CD4-positive, alpha-beta T cell treated with Interleukin-17A for 4 hours (primary cell): ENCODE measurements around the gene TBC1D22A.
"Not testable (repeated sequence)": the region's sequence is repeated elsewhere in the genome, so short reads cannot be mapped to it uniquely, and the experiment has no call there.

Experiments used
- DNase-seq: peaks from one replicate; pipeline ENCODE4 v3.0.0-alpha.2; 2020; ENCODE audit warnings: mixed read lengths

The TBC1D22A gene

GRCh38 chr22:47131632-47132427, 369.4 kb downstream of the TBC1D22A start:
- DNase-seq, result no peak

GRCh38 chr22:47132428-47132825, 370.0 kb downstream of the TBC1D22A start:
- no peak for DNase-seq

- DNase-seq, result no peak
Observed at GRCh38 chr22:47133061-47133969, 370.9 kb downstream of the TBC1D22A start.

DNA sequence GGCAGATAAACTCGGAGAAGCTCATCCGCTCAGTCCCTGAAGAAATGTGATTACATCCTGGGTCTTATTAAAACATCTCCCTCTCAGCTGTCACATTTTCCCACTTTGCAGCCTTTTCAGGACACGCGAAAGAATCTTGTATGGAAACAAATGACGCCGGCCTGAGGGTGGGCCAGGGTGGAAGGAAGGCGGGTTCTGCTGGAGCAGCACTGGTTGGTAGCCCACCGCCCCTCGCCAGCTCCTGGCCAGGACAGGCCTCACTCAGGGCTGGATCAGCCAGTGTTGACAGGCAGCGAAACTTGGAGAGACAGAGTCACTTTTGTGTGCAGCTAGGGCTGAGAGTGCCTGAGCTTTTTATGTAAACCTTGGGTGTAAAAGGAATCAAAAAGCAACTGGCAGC, 371.8 kb downstream of the TBC1D22A start:
- DNase-seq, result no peak

DNA sequence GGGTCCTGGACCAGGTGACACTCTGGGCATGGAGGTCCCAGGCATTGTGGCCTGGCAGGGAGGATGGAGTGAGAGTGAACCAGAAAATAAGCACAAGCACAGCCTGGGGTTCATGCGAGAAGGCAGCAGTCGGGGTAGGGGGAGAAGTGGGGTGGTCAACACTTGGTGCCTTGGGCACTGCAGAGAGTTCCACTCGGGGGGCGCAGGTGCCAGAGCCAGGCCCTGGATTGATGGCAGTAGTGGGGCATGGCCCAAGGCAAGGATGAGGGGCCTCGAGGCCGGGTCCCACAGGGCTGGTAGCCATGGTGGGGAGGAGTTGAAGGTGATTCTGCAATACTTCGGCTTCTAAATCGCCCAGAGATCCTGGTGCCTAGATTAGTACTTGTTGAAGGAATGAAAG, 372.9 kb downstream of the TBC1D22A start:
- DNase-seq, result no peak

- no peak for DNase-seq
Observed at GRCh38 chr22:47136050-47136449, 373.6 kb downstream of the TBC1D22A start.

GRCh38 chr22:47136671-47137070, 374.2 kb downstream of the TBC1D22A start:
- DNase-seq, result no peak

DNA sequence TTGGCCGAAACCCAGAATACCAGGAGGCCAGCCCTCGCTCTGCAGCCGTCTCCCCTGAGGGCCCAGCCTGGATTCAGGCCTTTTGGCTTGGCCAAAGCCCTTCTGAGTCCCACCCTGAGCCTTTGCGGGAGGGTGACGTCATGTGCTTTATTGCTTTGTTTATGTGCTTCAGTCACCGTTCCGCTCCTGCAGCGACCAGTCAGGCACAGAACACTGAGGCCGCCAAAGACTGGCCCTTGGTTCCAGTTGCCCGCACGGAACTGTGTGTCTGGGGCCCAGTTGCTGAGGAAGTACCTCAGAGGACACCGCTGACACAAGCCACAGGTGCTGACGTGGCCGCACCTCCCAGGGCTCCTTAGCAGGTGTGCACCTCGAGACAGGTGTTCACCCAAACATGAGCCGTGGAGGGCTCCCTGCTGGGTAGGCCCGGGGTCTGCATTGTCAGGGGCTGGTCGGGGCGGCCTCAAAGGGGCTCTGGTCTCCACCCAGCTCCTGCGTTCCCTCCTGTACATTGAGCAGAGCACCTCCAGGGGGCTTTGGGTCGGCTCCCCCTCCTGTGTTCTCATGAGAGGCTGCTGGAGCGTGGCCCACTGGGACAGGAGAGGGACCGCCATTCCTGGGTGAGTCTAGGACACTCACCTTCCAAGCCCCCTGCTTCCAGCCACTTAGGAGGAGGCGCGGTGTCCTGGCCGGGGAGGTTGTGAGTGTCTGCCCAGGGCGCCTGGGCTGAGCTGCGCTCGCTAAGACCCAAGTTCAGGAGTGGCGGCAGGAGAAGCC, 376.8 kb downstream of the TBC1D22A start:
- no peak for DNase-seq

- DNase-seq, result no peak
Observed at GRCh38 chr22:47139790-47140119, 377.3 kb downstream of the TBC1D22A start.

DNA sequence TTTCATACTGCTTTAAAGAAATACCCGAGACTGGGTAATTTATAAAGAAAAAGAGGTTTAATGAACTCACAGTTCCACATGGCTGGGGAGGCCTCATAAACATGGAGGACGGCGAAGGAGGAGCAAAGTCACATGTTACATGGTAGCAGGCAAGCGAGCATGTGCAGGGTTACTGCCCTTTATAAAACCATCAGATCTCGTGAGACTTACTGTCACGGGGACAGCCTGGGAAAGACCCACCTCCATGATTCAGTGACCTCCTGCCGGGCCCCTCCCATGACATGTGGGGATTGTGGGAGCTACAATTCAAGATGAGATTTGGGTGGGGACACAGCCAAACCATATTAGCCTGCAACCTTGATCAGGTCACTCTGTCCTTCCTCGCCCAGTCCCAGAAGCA, 378.5 kb downstream of the TBC1D22A start:
- DNase-seq, result not testable (repeated sequence)

DNA sequence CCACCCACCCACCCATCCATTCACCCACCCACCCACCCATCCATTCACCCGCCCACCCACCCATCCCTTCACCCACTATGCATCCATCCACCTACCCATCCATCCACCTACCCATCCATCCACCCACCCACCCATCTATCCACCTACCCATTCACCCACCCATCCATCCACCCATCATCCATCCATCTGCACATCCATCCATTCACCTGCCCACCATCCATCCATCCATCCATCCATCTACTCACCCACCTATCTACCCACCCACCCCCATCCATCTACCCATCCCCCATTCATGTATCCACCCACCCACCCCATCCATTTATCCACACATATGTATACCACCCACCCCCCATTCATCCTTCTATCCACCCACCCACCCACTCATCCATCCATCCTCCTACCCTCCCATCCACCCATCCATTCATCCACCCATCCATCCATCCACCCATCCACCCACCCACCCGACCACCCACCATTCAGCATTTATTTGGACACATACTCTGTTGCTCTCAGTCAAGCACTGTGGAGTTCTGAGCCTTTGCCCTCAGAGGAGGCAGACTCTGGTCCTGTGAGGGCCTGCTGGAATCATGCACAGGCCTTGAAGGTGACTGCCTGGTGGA, 380.1 kb downstream of the TBC1D22A start:
- no peak for DNase-seq

- DNase-seq, result no peak
Observed at GRCh38 chr22:47143249-47143938, 380.9 kb downstream of the TBC1D22A start.

GRCh38 chr22:47144076-47144765, 381.8 kb downstream of the TBC1D22A start:
- no peak for DNase-seq

DNA sequence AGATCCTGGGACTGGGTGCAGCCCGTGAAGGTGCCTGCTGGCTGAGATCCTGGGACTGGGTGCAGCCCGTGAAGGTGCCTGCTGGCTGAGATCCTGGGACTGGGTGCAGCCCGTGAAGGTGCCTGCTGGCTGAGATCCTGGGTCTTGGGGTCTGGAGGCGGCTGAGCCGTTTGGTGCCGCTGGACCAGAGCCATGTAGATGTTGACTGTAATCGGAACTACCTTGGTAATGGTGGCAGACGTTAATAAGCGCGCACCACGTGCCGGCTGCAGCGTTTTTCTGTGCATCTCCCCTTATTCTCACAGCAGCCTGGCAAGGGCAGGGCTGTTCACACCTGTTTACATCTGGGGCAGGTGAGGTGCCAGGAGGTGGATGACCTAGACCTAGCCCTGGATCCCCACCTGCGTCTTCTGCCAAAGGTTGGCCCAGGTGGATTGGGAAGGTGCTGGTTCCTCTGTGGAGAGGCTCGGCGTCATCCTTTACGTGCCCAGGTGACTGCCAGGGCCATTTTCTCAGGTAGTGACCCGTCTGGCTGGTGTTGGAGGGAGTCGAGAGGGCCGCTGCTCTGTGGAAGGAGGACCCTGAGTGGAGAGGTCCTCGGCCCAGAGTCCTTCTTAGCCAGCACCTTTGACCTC, 382.5 kb downstream of the TBC1D22A start:
- no peak for DNase-seq

- no peak for DNase-seq
Observed at GRCh38 chr22:47145883-47146282, 383.4 kb downstream of the TBC1D22A start.

DNA sequence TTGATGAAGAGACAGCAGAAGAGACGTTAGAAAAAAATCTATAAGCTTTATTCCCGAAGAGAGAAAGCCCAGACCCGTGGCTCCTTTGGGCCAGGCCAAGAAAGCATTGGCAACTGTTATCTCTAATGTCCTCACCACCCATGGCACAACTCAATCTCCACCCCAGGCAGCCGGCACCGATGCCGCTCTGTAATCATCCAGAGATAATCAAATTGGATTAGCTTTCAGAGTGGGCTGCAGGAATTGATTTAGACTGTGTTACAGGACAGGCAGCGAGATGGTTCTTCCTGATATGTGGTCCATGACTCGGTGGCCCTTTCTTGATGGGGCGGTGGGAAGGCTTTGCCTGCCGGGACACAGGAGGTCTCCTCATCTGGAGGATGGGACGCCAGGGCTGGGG, 383.9 kb downstream of the TBC1D22A start:
- no peak for DNase-seq

GRCh38 chr22:47146941-47147340, 384.5 kb downstream of the TBC1D22A start:
- DNase-seq, result no peak

DNA sequence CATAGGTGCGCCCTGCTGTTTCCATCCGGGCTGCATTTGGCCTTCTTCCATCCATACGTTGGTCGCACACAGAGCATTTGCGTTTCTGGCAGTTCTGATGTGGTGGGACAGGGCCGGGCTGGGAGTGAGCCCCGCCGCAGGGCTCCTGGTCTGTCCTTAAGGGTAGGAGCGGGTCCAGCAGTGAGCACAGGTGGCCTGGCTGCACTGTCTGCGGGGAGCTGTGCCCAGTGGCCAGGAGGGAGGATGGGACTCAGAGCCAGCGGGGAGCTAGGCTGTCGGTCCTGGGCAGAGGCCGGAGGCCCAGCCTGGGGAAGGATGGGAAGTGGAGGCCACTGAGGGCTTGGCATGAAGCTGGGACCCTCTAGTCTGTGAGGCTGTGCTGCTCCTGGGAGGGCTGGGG, 385.1 kb downstream of the TBC1D22A start:
- DNase-seq, result no peak

GRCh38 chr22:47148510-47148909, 386.1 kb downstream of the TBC1D22A start:
- DNase-seq, result no peak

DNA sequence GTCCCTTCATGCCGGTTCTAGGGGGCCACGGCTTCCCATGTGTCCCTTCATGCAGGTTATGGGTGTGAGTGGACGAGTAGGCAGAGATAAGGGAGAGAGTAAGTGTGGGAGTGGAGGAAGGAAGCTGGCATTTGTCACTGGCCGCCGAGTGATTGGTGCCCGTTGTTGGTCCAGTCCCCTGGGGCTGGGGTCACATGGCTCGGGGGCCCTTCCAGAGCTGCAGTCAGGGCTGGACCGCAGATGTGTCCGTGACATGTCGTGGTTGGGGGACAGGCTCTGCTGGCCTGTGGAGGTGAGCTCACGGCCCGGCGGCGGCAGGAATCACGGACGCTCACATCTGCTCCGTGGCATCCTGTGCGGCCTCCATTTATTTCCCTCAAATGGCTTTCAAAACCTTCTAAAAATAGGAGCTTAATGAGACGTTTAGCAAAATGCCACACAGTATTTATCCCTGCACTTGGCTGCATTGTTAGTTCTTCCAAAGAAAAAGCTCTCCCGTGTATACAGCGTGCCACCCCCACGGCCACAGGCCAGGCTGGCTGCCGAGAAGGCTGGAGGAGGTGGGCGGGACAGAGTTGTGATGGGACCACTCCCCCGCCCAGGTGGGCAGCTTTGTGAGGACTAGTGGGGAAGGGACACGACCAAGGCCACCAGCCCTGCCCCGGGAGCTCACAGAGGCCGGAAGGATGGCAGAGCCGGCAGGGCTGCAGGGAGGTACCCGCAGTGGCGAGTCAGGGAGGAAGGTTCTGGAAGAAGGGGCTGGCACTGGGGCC, 386.7 kb downstream of the TBC1D22A start:
- no peak for DNase-seq
